A549 (cell line): ENCODE data around the gene SORBS1. TPM values are rescaled to one million over a fixed set of nuclear protein-coding genes. Genes with fewer than 3 reads are reported as not detected.

Experiments used
- ATAC-seq, 2 experiments: fragments of 200-7000 bp in 1 of 2; fragments of >200 bp in 1 of 2; cut with Nextera tagmentation in 1 of 2; cut with Tn5 transposase in 1 of 2; 3 replicates each; pipeline versions ENCODE4 v1.8.0 to v1.9.1; 2018 to 2020; ENCODE audit warnings: mild to moderate bottlenecking in 1 of 2, moderate library complexity in 1 of 2
- CTCF ChIA-PET: fragments of 300-600 bp; sonication (Branson Sonifier 250); formaldehyde crosslinking; extraction: SDS; loops from one replicate; lab custom pipeline; 2021; ENCODE audit warnings: antibody characterized with exemption, inconsistent platforms; lab: Yijun Ruan, JAX
- POLR2A ChIA-PET: fragments of 350-600 bp; formaldehyde crosslinking; extraction: SDS; loops from one replicate; lab custom pipeline; 2021; ENCODE audit warnings: antibody characterized with exemption, inconsistent platforms; lab: Yijun Ruan, JAX
- DNase-seq, 2 experiments: peaks; one replicate each; pipeline versions ENCODE4 v3.0.0 to v3.0.0-alpha.2; 2011 to 2016; ENCODE audit warnings: low read depth in 1 of 2, low spot score in 1 of 2
- FAIRE-seq: peaks from 2 replicates; lab custom pipeline; 2011; peaks lifted over from hg19 to GRCh38; lab: Jason Lieb, UNC
- H3K27ac ChIP-seq, 2 experiments: fragments of >200 bp; sonication (Bioruptor Twin); formaldehyde crosslinking; 3 replicates each; pipeline ENCODE4 v1.5.1; 2016 to 2017
- H3K4me1 ChIP-seq: fragments of >200 bp; sonication (Bioruptor Twin); formaldehyde crosslinking; 3 replicates; pipeline ENCODE4 v1.6.1; 2016
- H3K4me2 ChIP-seq: fragments of >200 bp; sonication (Bioruptor Twin); formaldehyde crosslinking; 3 replicates; pipeline ENCODE4 v1.6.1; 2016
- H3K4me3 ChIP-seq: fragments of >200 bp; sonication (Bioruptor Twin); formaldehyde crosslinking; 3 replicates; pipeline ENCODE4 v1.5.1; 2016
- H3K9me3 ChIP-seq: fragments of >200 bp; sonication (Bioruptor Twin); formaldehyde crosslinking; 3 replicates; pipeline ENCODE4 v1.6.1; 2016
- BHLHE40 ChIP-seq: IDR thresholded peaks from 2 replicates; pipeline ENCODE4 v1.6.1; 2012; ENCODE audit warnings: low read depth, low read length, inconsistent platforms
- CBX2 ChIP-seq: fragments of 200-600 bp; sonication (generic); IDR thresholded peaks from 2 replicates; pipeline ENCODE4 v1.6.1; 2016; ENCODE audit warnings: low read depth, mild to moderate bottlenecking, borderline replicate concordance
- E2F6 ChIP-seq: IDR thresholded peaks from 2 replicates; pipeline ENCODE4 v1.6.1; 2012; ENCODE audit warnings: low read depth, borderline replicate concordance
- EHMT2 ChIP-seq: fragments of 200-600 bp; sonication (generic); IDR thresholded peaks from 2 replicates; pipeline ENCODE4 v1.6.1; 2016; ENCODE audit warnings: antibody characterized with exemption, low read depth, mild to moderate bottlenecking, moderate library complexity
- EP300 ChIP-seq, 2 experiments: fragments of >200 bp; sonication (Bioruptor Twin); formaldehyde crosslinking; IDR thresholded peaks; 2 replicates in 1 of 2; 3 replicates in 1 of 2; pipeline ENCODE4 v1.6.1; 2016 to 2017
- FOSB ChIP-seq: fragments of 250-450 bp; sonication (Bioruptor Pico); IDR thresholded peaks from 2 replicates; pipeline ENCODE4 v1.5.0; 2020; ENCODE audit warnings: mild to moderate bottlenecking, moderate library complexity
- FOSL2 ChIP-seq, 2 experiments: fragments of 450-650 bp in 1 of 2; fragments of >200 bp in 1 of 2; sonication (Bioruptor Twin) in 1 of 2; formaldehyde crosslinking; IDR thresholded peaks; 2 replicates each; pipeline versions ENCODE4 v1.5.0 to v1.6.1; 2016 to 2020; ENCODE audit warnings: mild to moderate bottlenecking in 1 of 2, moderate library complexity in 1 of 2
- FOXS1 ChIP-seq: fragments of 250-450 bp; sonication (Bioruptor Pico); IDR thresholded peaks from 2 replicates; pipeline ENCODE4 v1.5.0; 2020; ENCODE audit warnings: mild to moderate bottlenecking, moderate library complexity
- HOXB13 ChIP-seq: fragments of 250-450 bp; sonication (Bioruptor Pico); IDR thresholded peaks from 2 replicates; pipeline ENCODE4 v1.5.0; 2020; ENCODE audit warnings: low read depth, mild to moderate bottlenecking, moderate library complexity
- JUNB ChIP-seq: fragments of >200 bp; sonication (Bioruptor Twin); formaldehyde crosslinking; IDR thresholded peaks from 2 replicates; pipeline ENCODE4 v1.6.1; 2016
- KDM5A ChIP-seq: fragments of 200-600 bp; sonication (generic); IDR thresholded peaks from 2 replicates; pipeline ENCODE4 v1.6.1; 2016; ENCODE audit warnings: antibody characterized with exemption, mild to moderate bottlenecking
- POLR2A ChIP-seq: IDR thresholded peaks from 2 replicates; pipeline ENCODE4 v1.6.1; 2012; ENCODE audit warnings: mild to moderate bottlenecking, low read length
- RAD21 ChIP-seq, 2 experiments: fragments of >200 bp in 1 of 2; sonication (Bioruptor Twin) in 1 of 2; formaldehyde crosslinking in 1 of 2; IDR thresholded peaks in 1 of 2; conservative IDR thresholded peaks in 1 of 2; 2 replicates in 1 of 2; 3 replicates in 1 of 2; pipeline ENCODE4 v1.6.1; 2012 to 2018; ENCODE audit warnings: inconsistent platforms in 1 of 2
- RCOR1 ChIP-seq: fragments of 150-350 bp; IDR thresholded peaks from 2 replicates; pipeline ENCODE4 v1.6.1; 2014; ENCODE audit warnings: antibody characterized with exemption, low read length, low read depth
- RFX5 ChIP-seq: fragments of 450-650 bp; IDR thresholded peaks from 2 replicates; pipeline ENCODE4 v1.7.1; 2014; ENCODE audit warnings: antibody characterized with exemption, mild to moderate bottlenecking, moderate library complexity
- SMC3 ChIP-seq: fragments of >200 bp; sonication (Bioruptor Twin); formaldehyde crosslinking; IDR thresholded peaks from 3 replicates; pipeline ENCODE4 v1.6.1; 2018; ENCODE audit warnings: inconsistent platforms
- SREBF2 ChIP-seq: fragments of 450-650 bp; IDR thresholded peaks from 2 replicates; pipeline ENCODE4 v1.6.1; 2014; ENCODE audit warnings: mild to moderate bottlenecking, moderate library complexity
- TP53 ChIP-seq: fragments of 250-450 bp; sonication (Bioruptor Pico); IDR thresholded peaks from 2 replicates; pipeline ENCODE4 v1.5.0; 2021; ENCODE audit warnings: mild to moderate bottlenecking, moderate library complexity
- ZC3H11A ChIP-seq: fragments of 450-650 bp; IDR thresholded peaks from 2 replicates; pipeline ENCODE4 v1.6.1; 2014; ENCODE audit warnings: antibody characterized with exemption, mild to moderate bottlenecking
- ZSCAN20 ChIP-seq: fragments of 250-450 bp; sonication (Bioruptor Pico); IDR thresholded peaks from 2 replicates; pipeline ENCODE4 v1.8.0; 2022; ENCODE audit warnings: mild to moderate bottlenecking, moderate library complexity
- WGBS: methylation state at CpG from one replicate; pipeline ENCODE4 v1.1.6; 2017; ENCODE audit errors: missing lambda C conversion rate; 5-methylcytosine and 5-hydroxymethylcytosine counted together
- polyA plus RNA-seq, 4 experiments: library from polyadenylated mRNA; depleted of rRNA in 3 of 4; stranded (reverse); fragments of >200 nt; fragmentation: RNase III in 1 of 4; extraction: RNeasy Plus Mini Kit Qiagen cat#74134 plus additional on column Dnase treatment in 1 of 4; gene quantifications; 2 replicates in 3 of 4; 3 replicates in 1 of 4; pipeline ENCODE4 v1.2.3, GENCODE V29; 2011 to 2017
- TF ChIP-seq, protein P1 (sequence below): IDR thresholded peaks from 2 replicates; pipeline ENCODE4 v1.6.1; 2012
- TF ChIP-seq, protein P2 (sequence below): fragments of >200 bp; sonication (Bioruptor Twin); formaldehyde crosslinking; IDR thresholded peaks from 3 replicates; pipeline ENCODE4 v1.6.1; 2016
- TF ChIP-seq, protein P3 (sequence below): fragments of >200 bp; sonication (Bioruptor Twin); formaldehyde crosslinking; IDR thresholded peaks from 3 replicates; pipeline ENCODE4 v1.5.1; 2016
- TF ChIP-seq, protein P4 (sequence below): fragments of 250-450 bp; sonication (Bioruptor Pico); IDR thresholded peaks from 2 replicates; pipeline ENCODE4 v1.5.0; 2020; ENCODE audit warnings: low read depth, mild to moderate bottlenecking, moderate library complexity

Gene SORBS1
- polyA plus RNA-seq, 2 of the 4 experiments (the other 2 are of a cell fraction): 0.39 to 0.80 TPM

DNA sequence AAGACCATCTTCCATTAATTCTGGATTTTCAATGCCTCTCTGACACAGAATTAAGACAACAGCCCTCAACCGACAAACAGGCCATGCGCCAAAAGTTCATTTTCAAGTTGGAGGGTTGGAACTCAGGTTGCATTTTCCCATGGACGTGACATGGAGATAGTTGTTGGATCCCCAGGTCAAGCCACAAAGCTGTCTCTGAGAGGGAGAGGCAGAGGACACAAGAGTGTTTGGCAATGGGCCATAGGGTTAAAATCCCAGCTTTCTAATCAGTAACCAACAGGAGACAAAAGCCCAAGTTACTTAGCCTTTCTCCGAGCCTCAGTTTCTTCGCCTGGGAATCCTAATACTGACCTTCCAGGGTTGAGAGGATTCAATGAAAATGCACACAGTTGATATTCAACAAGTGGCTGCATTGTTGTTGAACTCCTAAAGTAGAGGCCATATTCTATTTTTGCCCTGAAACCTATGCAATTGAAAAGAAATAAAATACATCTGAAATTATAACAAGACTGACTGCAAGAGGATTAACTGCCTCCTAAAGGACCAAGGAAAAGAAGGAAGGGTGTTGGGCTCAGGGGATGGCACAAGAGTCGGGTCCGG is 44.3 kb downstream of the SORBS1 start (continued):
- no peak for TF ChIP-seq ZSCAN20 (CRISPR knock-in tag)
- no peak for TF ChIP-seq ZC3H11A
- TF ChIP-seq RCOR1: no peak
- no peak for TF ChIP-seq KDM5A
- TF ChIP-seq, protein P1, sequence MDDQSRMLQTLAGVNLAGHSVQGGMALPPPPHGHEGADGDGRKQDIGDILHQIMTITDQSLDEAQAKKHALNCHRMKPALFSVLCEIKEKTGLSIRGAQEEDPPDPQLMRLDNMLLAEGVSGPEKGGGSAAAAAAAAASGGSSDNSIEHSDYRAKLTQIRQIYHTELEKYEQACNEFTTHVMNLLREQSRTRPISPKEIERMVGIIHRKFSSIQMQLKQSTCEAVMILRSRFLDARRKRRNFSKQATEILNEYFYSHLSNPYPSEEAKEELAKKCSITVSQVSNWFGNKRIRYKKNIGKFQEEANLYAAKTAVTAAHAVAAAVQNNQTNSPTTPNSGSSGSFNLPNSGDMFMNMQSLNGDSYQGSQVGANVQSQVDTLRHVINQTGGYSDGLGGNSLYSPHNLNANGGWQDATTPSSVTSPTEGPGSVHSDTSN: no peak

DNA sequence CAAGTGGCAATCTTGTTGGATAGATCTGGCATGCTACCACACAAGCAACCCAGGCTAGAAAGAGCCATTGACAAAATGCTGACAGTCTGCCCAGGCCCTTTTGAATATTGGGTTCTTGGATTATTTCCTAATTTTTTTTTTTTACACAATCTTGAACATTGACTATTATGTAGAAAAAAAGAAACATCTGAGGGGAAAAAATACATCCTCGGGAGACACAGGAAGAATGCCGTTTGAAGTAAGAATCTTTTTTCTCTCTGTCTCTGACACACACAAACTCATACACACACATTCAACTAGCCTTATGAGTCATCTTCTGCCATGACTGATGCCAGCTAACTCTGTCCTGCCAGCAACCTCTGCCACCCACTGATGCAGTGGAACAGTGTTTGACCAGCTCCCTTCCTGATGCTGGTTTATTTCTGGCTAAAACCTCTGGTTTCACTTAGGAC is 47.2 kb downstream of the SORBS1 start:
- Histone ChIP-seq H3K4me3 (no peak overlapping the region), H3K27ac (no peak overlapping the region), H3K9me3 (no peaks in the 10 kb centered on the region), H3K4me1 (no peaks in the 10 kb centered on the region), H3K4me2 (no peak overlapping the region)
- ATAC-seq (peak; percentile 73 to 82; a peak in 5 of 6 replicates), DNase-seq (peak; percentile 37 to 39), FAIRE-seq (no peak)
- ChIA-PET POLR2A (no interaction called here), CTCF (interaction anchor here (0.9 to 1.8 kb wide), 4 partner anchors 9 to 139 kb away, joined by 3 to 4 read pairs (median 4); no protein-coding TSS in a partner anchor)
- WGBS: 9% methylated on average over 2 of the region's 2 CpGs
- TF ChIP-seq ZC3H11A: no peak
- TF ChIP-seq FOSL2 (IDR thresholded peaks at IDR 0.05): peak; percentile 45; the same call in 1 of the 2 replicates
- TF ChIP-seq FOSL2 (CRISPR knock-in tag; IDR thresholded peaks at IDR 0.05): peak; percentile 72
- TF ChIP-seq JUNB: peak; percentile 30; the same call in 1 of the 2 replicates
- TF ChIP-seq, protein P2, sequence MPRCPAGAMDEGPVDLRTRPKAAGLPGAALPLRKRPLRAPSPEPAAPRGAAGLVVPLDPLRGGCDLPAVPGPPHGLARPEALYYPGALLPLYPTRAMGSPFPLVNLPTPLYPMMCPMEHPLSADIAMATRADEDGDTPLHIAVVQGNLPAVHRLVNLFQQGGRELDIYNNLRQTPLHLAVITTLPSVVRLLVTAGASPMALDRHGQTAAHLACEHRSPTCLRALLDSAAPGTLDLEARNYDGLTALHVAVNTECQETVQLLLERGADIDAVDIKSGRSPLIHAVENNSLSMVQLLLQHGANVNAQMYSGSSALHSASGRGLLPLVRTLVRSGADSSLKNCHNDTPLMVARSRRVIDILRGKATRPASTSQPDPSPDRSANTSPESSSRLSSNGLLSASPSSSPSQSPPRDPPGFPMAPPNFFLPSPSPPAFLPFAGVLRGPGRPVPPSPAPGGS: no peak
- TF ChIP-seq SMC3: no peak
- no peak for TF ChIP-seq POLR2A
- TF ChIP-seq RCOR1: no peak

DNA sequence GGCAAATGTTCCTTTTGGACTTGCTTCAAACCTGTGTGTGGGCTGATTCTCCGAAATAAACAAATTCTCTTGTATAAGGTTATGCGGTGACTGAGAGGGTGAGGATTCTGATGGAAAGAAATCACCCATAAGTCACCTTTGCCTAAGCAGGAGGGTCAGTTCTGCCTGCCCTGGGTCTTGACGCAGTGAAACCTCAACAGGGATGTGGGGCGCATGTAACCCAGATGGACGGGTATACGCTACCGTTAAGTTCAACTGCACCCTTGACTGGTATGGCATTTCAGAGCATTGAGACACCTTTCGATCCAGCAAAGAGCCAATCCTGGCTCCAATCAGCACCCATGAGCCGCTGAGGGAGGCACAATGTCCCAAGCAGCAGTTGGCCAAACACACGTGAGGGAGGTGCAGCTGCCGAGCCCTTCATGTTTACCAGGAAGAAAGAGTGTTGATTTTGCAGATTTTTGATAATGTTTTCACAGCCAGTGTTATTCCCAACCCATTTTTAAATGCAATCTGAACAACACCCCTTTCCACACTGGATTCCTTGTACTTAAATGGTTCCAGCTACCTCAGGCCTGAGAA is 48.1 kb downstream of the SORBS1 start:
- POLR2A ChIA-PET: interaction anchor here (0.6 kb wide), 1 partner anchor 121 kb away, joined by 7 read pairs; no protein-coding TSS in a partner anchor
- CTCF ChIA-PET: interaction anchor here (0.9 to 1.8 kb wide), 4 partner anchors 9 to 139 kb away, joined by 3 to 4 read pairs (median 4); no protein-coding TSS in a partner anchor
- WGBS: 81% methylated on average over 11 of the region's 11 CpGs
- ATAC-seq (no peak), DNase-seq (no peak), FAIRE-seq (no peak)
- Histone ChIP-seq H3K4me2 (no peak overlapping the region), H3K4me1 (no peaks in the 10 kb centered on the region), H3K9me3 (no peaks in the 10 kb centered on the region), H3K4me3 (no peak overlapping the region), H3K27ac (no peak overlapping the region)
- TF ChIP-seq E2F6: no peak
- TF ChIP-seq, protein P2: no peak

DNA sequence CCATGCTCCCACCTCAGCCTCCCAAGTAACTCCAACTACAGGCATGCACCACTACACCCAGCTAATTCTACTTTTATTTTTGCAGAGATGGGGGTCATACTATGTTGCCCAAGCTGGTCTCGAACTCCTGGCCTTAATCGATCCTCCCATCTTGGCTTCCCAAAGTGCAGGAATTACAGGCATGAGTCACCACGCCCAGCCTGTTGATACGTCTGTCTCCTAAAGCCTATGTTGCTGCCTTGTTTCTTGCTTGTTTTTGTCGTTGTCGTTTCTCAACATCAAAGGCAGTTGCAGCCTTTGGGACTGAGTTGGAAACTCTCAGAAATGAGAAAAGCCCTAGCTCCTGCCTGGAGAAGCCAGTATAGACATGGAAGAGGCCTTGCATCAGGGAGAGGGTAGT is 49.9 kb downstream of the SORBS1 start:
- FAIRE-seq (no peak), ATAC-seq (no peak), DNase-seq (no peak)
- POLR2A ChIA-PET: no interaction called here
- H3K4me3 ChIP-seq: no peak overlapping the region
- no peaks in the 10 kb centered on the region for H3K9me3 ChIP-seq
- no peak overlapping the region for H3K27ac ChIP-seq
- H3K4me2 ChIP-seq: no peak overlapping the region
- no peaks in the 10 kb centered on the region for H3K4me1 ChIP-seq
- CTCF ChIA-PET: no interaction called here
- WGBS: 76% methylated on average over 6 of the region's 6 CpGs
- TF ChIP-seq RCOR1 (no peak), FOXS1 (CRISPR knock-in tag) (no peak), FOSB (CRISPR knock-in tag) (no peak), RAD21 (conservative IDR thresholded peaks at IDR 0.05 in 1 of 2, IDR thresholded peaks at IDR 0.05 in 1 of 2) (no peak), CBX2 (no peak), SREBF2 (no peak), BHLHE40 (no peak), RFX5 (no peak), HOXB13 (no peak), EP300 (IDR thresholded peaks at IDR 0.05) (no peak), EHMT2 (no peak), TP53 (CRISPR knock-in tag) (no peak)
- TF ChIP-seq, protein P3, sequence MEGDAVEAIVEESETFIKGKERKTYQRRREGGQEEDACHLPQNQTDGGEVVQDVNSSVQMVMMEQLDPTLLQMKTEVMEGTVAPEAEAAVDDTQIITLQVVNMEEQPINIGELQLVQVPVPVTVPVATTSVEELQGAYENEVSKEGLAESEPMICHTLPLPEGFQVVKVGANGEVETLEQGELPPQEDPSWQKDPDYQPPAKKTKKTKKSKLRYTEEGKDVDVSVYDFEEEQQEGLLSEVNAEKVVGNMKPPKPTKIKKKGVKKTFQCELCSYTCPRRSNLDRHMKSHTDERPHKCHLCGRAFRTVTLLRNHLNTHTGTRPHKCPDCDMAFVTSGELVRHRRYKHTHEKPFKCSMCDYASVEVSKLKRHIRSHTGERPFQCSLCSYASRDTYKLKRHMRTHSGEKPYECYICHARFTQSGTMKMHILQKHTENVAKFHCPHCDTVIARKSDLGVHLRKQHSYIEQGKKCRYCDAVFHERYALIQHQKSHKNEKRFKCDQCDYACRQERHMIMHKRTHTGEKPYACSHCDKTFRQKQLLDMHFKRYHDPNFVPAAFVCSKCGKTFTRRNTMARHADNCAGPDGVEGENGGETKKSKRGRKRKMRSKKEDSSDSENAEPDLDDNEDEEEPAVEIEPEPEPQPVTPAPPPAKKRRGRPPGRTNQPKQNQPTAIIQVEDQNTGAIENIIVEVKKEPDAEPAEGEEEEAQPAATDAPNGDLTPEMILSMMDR: no peak
- TF ChIP-seq, protein P4, sequence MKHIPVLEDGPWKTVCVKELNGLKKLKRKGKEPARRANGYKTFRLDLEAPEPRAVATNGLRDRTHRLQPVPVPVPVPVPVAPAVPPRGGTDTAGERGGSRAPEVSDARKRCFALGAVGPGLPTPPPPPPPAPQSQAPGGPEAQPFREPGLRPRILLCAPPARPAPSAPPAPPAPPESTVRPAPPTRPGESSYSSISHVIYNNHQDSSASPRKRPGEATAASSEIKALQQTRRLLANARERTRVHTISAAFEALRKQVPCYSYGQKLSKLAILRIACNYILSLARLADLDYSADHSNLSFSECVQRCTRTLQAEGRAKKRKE (CRISPR knock-in tag): no peak
